HT1080 (cell line): Measurements from ENCODE around the gene EFCAB11. TPM values are rescaled to one million over a fixed set of nuclear protein-coding genes. Genes with fewer than 3 reads are reported as not detected.

Experiments used
- DNase-seq: peaks from one replicate; pipeline ENCODE4 v3.0.0-alpha.2; 2015; ENCODE audit warnings: low read depth
- total RNA-seq: library from RNA; depleted of rRNA; stranded (reverse); fragments of >200 nt; shearing (Covaris generic); gene quantifications from 2 replicates; pipeline ENCODE4 v1.2.3, GENCODE V29; 2014

The EFCAB11 gene
- total RNA-seq, 1 experiment from 2014 or later: 12.2 TPM

DNA sequence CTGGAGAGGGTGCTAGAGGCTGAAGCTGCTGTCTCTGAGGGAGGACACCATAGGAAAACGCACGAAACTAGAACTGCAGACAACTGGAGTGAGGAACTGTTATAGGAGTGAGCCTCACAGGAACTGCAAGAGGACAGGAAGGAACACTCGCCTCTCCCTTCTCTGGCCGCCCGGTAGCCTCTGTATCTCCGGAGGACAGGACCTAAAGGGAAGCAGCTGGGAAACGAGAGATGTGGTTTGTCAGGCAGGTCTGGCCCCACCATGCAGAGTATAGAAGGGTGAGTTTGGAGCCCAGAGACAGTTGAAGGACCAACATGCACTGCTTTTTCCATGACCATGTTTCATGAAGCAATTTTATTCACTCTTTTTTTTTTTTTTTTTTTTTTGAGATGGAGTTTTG lies 127.3 kb downstream of the EFCAB11 start:
- no peak for DNase-seq

DNA sequence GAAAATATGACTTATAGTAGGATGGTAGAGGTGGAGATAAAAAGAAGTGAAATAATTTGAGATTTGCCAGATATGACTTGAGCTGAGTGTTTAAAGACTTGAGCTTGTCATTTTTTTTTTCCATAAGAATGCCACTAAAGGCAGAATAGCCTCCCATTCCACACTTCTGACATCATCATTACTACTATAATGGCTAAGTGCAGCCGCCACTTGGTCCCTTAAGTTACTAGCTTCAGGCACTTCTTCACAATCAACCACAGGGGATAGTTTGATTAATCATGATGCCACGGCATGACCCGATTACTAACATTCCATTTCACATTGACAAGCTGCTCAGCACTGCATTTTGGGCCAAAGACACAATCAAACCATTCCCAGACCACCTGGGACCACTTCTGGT lies 127.9 kb downstream of the EFCAB11 start:
- no peak for DNase-seq

GRCh38 chr14:89823743-89824142 lies 130.8 kb downstream of the EFCAB11 start:
- DNase-seq: no peak

GRCh38 chr14:89814126-89814525 lies 140.4 kb downstream of the EFCAB11 start:
- DNase-seq: no peak

DNA sequence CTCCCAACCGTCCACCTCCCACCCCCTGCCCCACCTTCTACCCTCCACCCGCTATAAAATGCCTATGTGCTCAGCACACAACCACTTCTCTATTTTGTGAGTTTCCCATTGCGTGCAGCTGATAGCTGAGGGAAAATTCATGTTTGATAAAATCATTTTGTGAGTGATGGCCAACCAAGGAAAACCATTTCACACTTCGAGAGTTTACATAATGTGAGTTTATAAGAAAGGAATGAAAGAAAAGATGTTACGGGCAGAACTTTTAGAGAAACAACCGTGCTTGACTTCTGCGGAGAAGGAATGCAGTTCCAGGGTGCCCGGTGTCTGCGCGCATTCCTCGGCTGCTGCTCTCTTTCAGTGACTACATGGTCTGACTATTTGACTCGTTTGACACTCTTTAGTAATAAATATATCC lies 140.9 kb downstream of the EFCAB11 start:
- no peak for DNase-seq

DNA sequence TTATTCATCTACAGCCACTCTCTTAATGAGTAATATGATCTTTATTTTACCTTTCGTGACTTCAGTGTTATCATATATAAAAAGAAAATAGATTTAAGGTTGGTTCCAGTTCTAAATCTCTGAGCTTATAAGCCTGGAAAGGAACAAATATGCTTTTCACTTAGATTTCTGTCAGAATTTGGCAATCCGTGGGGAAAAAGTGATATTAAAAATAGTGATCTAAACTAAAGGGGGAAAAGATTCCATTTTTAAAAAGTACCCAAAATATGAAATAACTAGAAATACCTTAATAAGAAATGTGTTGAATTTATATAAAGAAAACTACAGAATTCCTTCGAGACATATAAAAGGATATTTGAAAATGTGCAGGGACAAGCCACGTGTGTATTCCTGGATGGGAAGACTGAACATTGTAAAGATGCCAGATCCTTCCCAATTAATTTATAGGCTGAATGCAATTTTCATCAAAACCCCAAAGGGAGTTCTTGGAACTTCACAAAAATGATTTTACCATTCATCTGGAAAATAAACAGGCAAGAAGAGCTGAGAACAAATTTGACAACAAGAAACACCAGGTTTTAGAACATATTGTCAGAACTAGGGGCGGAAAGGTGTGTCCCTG lies 142.5 kb downstream of the EFCAB11 start:
- no peak for DNase-seq

- no peak for DNase-seq
Observed at GRCh38 chr14:89810101-89810500, 144.4 kb downstream of the EFCAB11 start.

DNA sequence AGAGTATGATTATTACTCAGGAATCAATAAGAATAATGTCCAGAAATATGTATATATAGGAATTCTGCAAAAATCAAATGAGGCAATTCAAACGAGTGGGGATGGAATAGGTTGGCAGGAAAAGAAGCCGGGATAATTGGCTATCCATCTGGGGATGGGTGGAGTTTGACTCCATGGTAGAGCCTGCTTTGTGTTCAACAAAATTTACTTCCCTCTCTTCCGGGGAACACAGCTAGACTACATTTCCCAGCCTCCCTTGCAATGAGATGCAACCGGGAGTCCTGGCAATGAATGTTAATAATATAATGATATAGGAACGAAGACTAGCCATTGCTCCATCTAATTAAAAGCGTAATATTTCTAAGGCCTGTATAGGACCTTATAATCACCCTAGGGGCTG lies 146.6 kb downstream of the EFCAB11 start:
- no peak for DNase-seq

DNA sequence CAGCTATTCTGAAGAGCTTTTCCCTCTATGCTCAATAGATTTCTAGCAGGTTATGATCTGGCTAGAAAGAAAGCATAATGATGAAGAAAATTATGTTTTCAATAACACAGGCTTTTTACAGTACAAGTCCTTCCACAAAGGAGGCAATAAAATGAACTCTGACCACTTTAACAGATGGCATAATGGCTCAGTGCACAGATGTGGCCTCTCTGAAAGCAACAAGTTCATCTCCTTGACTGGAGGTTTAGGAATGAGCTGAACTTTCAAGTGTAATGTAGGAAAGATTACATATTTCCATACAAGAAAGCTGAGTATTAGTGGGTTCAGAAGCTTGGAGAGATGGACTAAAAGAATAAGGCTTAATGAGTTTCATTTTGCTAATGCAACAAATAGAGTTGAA lies 147.4 kb downstream of the EFCAB11 start:
- no peak for DNase-seq

GRCh38 chr14:89806451-89806850 lies 148.1 kb downstream of the EFCAB11 start:
- DNase-seq: no peak

GRCh38 chr14:89805501-89805900 lies 149.0 kb downstream of the EFCAB11 start:
- no peak for DNase-seq

- no peak for DNase-seq
Observed at GRCh38 chr14:89803542-89803941, 151.0 kb downstream of the EFCAB11 start.

DNA sequence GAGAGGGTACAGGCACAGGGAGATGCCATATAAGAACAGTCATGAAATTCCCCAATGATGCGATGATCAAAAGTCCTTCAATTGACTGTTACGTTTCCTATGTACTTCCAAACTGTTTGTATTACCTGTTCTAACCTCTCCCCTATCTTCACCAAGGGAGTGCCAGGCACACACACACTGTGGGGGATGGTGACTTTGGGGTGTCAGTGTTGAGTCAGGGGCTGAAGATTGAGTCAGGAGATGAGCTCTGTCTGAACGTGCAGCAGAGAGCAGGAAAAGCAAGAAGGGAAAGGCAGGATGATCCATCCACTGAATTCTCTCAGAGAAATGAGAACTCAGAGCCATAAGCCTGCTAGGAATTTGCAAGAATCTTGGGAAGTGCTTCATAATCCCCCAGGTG lies 153.4 kb downstream of the EFCAB11 start:
- DNase-seq: peak; percentile 19

- no peak for DNase-seq
Observed at GRCh38 chr14:89798212-89798773, 156.2 kb downstream of the EFCAB11 start.

DNA sequence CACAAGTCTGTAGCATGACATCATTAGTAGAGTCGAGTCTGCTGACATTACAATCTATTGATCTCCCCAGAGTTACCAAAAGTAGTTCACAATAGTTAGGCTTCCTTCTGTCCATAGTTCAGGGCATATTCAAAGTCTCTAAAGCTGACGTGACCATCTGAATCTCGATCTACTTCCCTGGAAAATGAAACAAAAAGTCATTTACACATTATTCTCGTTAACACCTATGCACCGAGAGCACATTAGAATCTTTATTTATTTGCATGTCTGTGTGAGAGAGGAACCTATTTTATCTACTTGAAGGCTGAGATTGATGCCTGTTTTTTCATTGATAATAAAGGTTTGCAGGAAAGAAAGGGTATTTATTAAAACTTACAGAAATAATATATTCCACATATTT lies 157.4 kb downstream of the EFCAB11 start:
- no peak for DNase-seq

DNA sequence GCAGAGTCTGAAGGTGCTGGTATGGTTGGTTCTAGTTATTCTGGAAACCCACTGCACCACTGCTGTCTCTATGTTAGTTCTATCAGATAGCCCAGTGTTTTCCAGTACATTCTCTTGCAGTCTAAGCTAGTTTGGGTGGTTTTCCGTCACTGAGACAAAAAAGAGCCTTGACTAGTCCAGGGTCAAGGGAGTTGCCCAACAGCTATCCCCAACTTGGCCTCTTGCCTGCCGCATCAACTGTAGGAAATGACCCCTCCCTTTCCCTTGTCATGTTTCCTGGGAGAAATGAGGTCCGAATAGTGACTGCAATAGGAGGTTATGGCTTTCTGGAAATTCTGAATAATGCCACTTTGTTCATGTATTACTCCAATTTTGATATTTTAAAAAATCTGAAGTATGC lies 160.4 kb downstream of the EFCAB11 start:
- DNase-seq: no peak

DNA sequence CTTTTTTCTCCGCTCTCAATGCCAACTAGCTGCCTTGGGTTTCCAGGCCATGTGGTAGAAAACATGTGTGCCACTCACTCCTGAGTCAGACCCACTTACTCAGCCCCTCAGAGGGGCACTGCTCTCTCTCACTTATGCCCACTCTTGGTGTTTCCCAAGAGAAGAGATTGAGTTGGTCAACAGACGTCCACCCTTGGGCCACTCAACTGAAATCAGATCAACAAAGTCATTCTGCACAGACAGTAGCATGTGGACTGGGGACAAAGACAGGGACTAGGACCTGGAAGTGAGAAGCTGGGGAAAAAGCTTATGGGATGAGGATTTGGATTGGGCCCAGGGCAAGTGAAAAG lies 161.2 kb downstream of the EFCAB11 start:
- no peak for DNase-seq

- no peak for DNase-seq
Observed at GRCh38 chr14:89792489-89793366, 161.8 kb downstream of the EFCAB11 start.

GRCh38 chr14:89787525-89787924 lies 167.0 kb downstream of the EFCAB11 start:
- peak; percentile 40 for DNase-seq

GRCh38 chr14:89781046-89781445 lies 173.5 kb downstream of the EFCAB11 start:
- no peak for DNase-seq

DNA sequence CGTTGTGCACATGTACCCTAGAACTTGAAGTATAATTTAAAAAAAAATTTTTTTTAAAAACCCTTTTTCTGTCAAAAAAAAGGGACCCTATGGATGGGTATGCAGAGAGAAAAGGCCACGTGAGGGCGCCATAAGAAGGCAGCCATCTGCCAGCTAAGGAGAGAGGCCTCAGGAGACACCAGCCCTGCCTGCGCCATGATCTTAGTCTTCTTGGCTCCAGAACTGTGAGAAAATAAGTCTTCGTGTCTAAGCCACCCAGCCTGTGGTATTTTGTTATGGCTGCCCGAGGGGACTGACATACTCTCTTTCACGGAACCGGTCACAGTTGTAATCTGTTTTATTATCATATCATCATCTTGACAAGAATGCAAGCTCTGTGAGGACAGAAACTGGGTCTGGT lies 174.8 kb downstream of the EFCAB11 start:
- no peak for DNase-seq

GRCh38 chr14:89775946-89776345 lies 178.6 kb downstream of the EFCAB11 start:
- no peak for DNase-seq

DNA sequence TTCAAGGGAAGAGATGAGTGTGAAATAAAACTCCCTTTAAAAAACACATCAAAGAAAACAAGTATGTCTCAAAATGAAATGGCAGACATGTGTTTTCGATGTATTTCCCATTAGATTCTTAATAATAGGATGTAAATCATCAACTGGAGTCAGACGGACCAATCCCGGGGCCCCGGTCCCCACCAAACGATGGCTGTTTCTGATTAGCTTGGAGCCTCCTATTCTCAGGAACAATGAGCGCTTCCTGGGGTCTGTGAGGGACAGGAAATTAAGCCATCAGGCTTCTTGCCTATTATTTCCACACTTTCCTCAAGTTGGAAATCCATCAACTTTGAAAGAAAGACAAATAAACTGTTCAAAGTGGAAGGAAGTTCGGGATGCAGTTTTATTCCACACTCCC lies 179.4 kb downstream of the EFCAB11 start:
- no peak for DNase-seq
